HCT116 (cell line): ENCODE measurements around the gene KCNS3. TPM values are rescaled to one million over a fixed set of nuclear protein-coding genes. Genes with fewer than 3 reads are reported as not detected.

Experiments used
- ATAC-seq: fragments of 200-7000 bp; cut with Tn5 transposase; 2 replicates; pipeline ENCODE4 v1.9.1; 2020; ENCODE audit warnings: mild to moderate bottlenecking, moderate library complexity
- BruUV-seq: library from RNA; stranded (reverse); fragments of 400-500 nt; replicated peaks from 2 replicates; lab custom pipeline; 2021; lab: Mats Ljungman, UMichigan
- CTCF ChIA-PET: fragments of 300-600 bp; sonication (Branson Sonifier 250); formaldehyde crosslinking; loops from one replicate; lab custom pipeline; 2021; ENCODE audit warnings: antibody characterized with exemption; lab: Charles Lee
- POLR2A ChIA-PET: fragments of 300-600, 350-600 bp; sonication (Branson Sonifier 250); formaldehyde crosslinking; loops from one replicate; lab custom pipeline; 2021; ENCODE audit warnings: antibody characterized with exemption; lab: Charles Lee
- RAD21 ChIA-PET, 2 experiments: fragments of 300-600 bp; sonication (Branson Sonifier 250); formaldehyde crosslinking; loops; one replicate each; lab custom pipeline; 2023; ENCODE audit warnings: low total read pairs in 2 of 2; ENCODE audit not compliant: uncharacterized antibody in 2 of 2, unreplicated experiment in 2 of 2, low non-redundant PET in 1 of 2; lab: Charles Lee
- DNase-seq: peaks from one replicate; pipeline ENCODE4 v3.0.0-alpha.2; 2010; ENCODE audit warnings: low read depth, low spot score
- H2AFZ ChIP-seq: fragments of 200-600 bp; shearing (Covaris generic), sonication (generic); 2 replicates; pipeline ENCODE4 v1.6.1; 2017; ENCODE audit warnings: low read depth, mixed run types, mixed read lengths, antibody characterized with exemption, low read length; ENCODE audit not compliant: poor library complexity, severe bottlenecking
- H3K27ac ChIP-seq: 2 replicates; pipeline ENCODE4 v1.5.1; 2012; ENCODE audit warnings: low read depth, low read length
- H3K27me3 ChIP-seq: fragments of 200-600 bp; sonication (generic); 2 replicates; pipeline ENCODE4 v1.6.1; 2016; ENCODE audit warnings: mixed run types, low read length, mixed read lengths; ENCODE audit not compliant: insufficient read depth
- H3K36me3 ChIP-seq, 2 experiments: fragments of 200-500 bp in 1 of 2; fragments of 200-600 bp in 1 of 2; sonication (Bioruptor generic) in 1 of 2; sonication (generic) in 1 of 2; 2 replicates each; pipeline versions ENCODE4 v1.5.1 to v1.6.1; 2014 to 2016; ENCODE audit warnings: low read length in 2 of 2, inconsistent platforms in 1 of 2, mixed read lengths in 1 of 2, mixed run types in 1 of 2; ENCODE audit not compliant: insufficient read depth in 2 of 2, control insufficient read depth in 1 of 2
- H3K4me1 ChIP-seq, 2 experiments: fragments of 200-600 bp in 1 of 2; sonication (generic) in 1 of 2; 2 replicates each; pipeline versions ENCODE4 v1.5.1 to v1.6.1; 2012 to 2017; ENCODE audit warnings: low read length in 2 of 2, inconsistent platforms in 1 of 2, mild to moderate bottlenecking in 1 of 2, mixed read lengths in 1 of 2, mixed run types in 1 of 2, moderate library complexity in 1 of 2; ENCODE audit not compliant: insufficient read depth in 2 of 2, control insufficient read depth in 1 of 2
- H3K4me2 ChIP-seq: fragments of 200-600 bp; sonication (generic); 2 replicates; pipeline ENCODE4 v1.6.1; 2017; ENCODE audit warnings: mixed run types, low read length, mixed read lengths
- H3K4me3 ChIP-seq, 2 experiments: fragments of 200-600 bp in 1 of 2; sonication (generic) in 1 of 2; replicated peaks in 1 of 2; 2 replicates each; pipeline ENCODE4 v1.5.1; 2011 to 2016; ENCODE audit warnings: low read length in 2 of 2, control low read depth in 1 of 2, low read depth in 1 of 2, mild to moderate bottlenecking in 1 of 2, mixed read lengths in 1 of 2, mixed run types in 1 of 2
- H3K79me2 ChIP-seq: fragments of 200-600 bp; sonication (generic); 2 replicates; pipeline ENCODE4 v1.6.1; 2017; ENCODE audit warnings: mild to moderate bottlenecking, mixed run types, low read length, moderate library complexity, mixed read lengths; ENCODE audit not compliant: insufficient read depth
- H3K9ac ChIP-seq: fragments of 200-600 bp; sonication (generic); 2 replicates; pipeline ENCODE4 v1.6.1; 2016; ENCODE audit warnings: low read length, mixed read lengths
- H3K9me2 ChIP-seq: fragments of 200-600 bp; sonication (generic), shearing (Covaris generic); 2 replicates; pipeline ENCODE4 v1.6.1; 2017; ENCODE audit warnings: mixed run types, mild to moderate bottlenecking, moderate library complexity; ENCODE audit not compliant: insufficient read depth
- H3K9me3 ChIP-seq, 2 experiments: fragments of 200-500 bp in 1 of 2; fragments of 200-600 bp in 1 of 2; sonication (Bioruptor generic) in 1 of 2; sonication (generic) in 1 of 2; 2 replicates each; pipeline ENCODE4 v1.6.1; 2014 to 2017; ENCODE audit warnings: low read length in 2 of 2, mixed read lengths in 2 of 2, inconsistent platforms in 1 of 2, low read depth in 1 of 2, mild to moderate bottlenecking in 1 of 2, mixed run types in 1 of 2, moderate library complexity in 1 of 2; ENCODE audit not compliant: control insufficient read depth in 1 of 2, insufficient read depth in 1 of 2
- H4K20me1 ChIP-seq: fragments of 200-600 bp; sonication (generic), shearing (Covaris generic); 2 replicates; pipeline ENCODE4 v1.6.1; 2017; ENCODE audit warnings: mixed run types, mild to moderate bottlenecking, moderate library complexity; ENCODE audit not compliant: insufficient read depth
- REST ChIP-seq: IDR thresholded peaks from 2 replicates; pipeline ENCODE4 v1.6.1; 2012; ENCODE audit warnings: low read depth
- YY1 ChIP-seq: IDR thresholded peaks from 2 replicates; pipeline ENCODE4 v1.6.1; 2011; ENCODE audit warnings: low read length, low read depth, moderate library complexity, mild to moderate bottlenecking; ENCODE audit not compliant: insufficient replicate concordance; ENCODE audit errors: extremely low read depth
- ZFX ChIP-seq: fragments of 450-650 bp; IDR thresholded peaks from 2 replicates; pipeline ENCODE4 v1.6.1; 2017
- intact Hi-C: fragments of 100-400 bp; cut with micrococcal nuclease; formaldehyde crosslinking; loops from 2 replicates; pipeline ENCODE4 v1.10.0; 2022
- total RNA-seq: library from RNA; stranded (reverse); gene quantifications from one replicate; pipeline ENCODE4 v1.2.1, GENCODE V29; 2021; ENCODE audit not compliant: unreplicated experiment
- TF ChIP-seq, protein P1 (sequence below): IDR thresholded peaks from 2 replicates; pipeline ENCODE4 v1.6.1; 2011; ENCODE audit warnings: mild to moderate bottlenecking, low read length, moderate library complexity; ENCODE audit not compliant: insufficient replicate concordance; ENCODE audit errors: extremely low read depth

KCNS3 gene
- total RNA-seq, 1 experiment from 2014 or later, result 5.2 TPM

- Histone ChIP-seq H3K27me3 (no peaks in the 10 kb centered on the region), H4K20me1 (no peaks in the 10 kb centered on the region), H3K9me3 (no peaks in the 10 kb centered on the region), H3K4me2 (peak overlapping the region; percentile 58), H3K9ac (peak overlapping the region; percentile 17; the same call in 1 of the 2 replicates), H3K36me3 (no peaks in the 10 kb centered on the region), H2AFZ (no peak overlapping the region), H3K4me1 (peaks cover 0 to 12% of the 10 kb centered on the region in 2 experiments; a peak in 2 of 4 replicates), H3K79me2 (no peaks in the 10 kb centered on the region), H3K4me3 (no peak overlapping the region), H3K27ac (no peak overlapping the region), H3K9me2 (no peaks in the 10 kb centered on the region)
- ChIA-PET RAD21 (interaction anchor here in 1 of 2 experiments (0.6 kb wide), 1 partner anchor 494 kb away, joined by 4 read pairs; no protein-coding TSS in a partner anchor), CTCF (interaction anchor here (1.3 kb wide), 1 partner anchor 13 kb away, joined by 3 read pairs; no protein-coding TSS in a partner anchor), POLR2A (no interaction called here)
- TF ChIP-seq, protein P1, sequence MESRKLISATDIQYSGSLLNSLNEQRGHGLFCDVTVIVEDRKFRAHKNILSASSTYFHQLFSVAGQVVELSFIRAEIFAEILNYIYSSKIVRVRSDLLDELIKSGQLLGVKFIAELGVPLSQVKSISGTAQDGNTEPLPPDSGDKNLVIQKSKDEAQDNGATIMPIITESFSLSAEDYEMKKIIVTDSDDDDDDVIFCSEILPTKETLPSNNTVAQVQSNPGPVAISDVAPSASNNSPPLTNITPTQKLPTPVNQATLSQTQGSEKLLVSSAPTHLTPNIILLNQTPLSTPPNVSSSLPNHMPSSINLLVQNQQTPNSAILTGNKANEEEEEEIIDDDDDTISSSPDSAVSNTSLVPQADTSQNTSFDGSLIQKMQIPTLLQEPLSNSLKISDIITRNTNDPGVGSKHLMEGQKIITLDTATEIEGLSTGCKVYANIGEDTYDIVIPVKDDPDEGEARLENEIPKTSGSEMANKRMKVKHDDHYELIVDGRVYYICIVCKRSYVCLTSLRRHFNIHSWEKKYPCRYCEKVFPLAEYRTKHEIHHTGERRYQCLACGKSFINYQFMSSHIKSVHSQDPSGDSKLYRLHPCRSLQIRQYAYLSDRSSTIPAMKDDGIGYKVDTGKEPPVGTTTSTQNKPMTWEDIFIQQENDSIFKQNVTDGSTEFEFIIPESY, result no peak
- TF ChIP-seq YY1 (no peak), ZFX (no peak), REST (no peak)
- peak; percentile 80 for ATAC-seq
- no peak for DNase-seq
- no TSS peak for BruUV-seq
- intact Hi-C loops, result no loop called here
Observed at GRCh38 chr2:17892770-17893534, 14.5 kb downstream of the KCNS3 start.
